HG02763 (cell line): ENCODE results near the gene ELP5.
A peak's percentile ranks its signal among the peaks of the same experiment; 100 is the strongest.
"Not testable (repeated sequence)": the region's sequence is repeated elsewhere in the genome, so short reads cannot be mapped to it uniquely, and the experiment has no call there.

Source experiments
- ATAC-seq: cut with Tn5 transposase; IDR thresholded peaks from one replicate; pipeline ENCODE4 v1.9.1; 2021; ENCODE audit warnings: mild to moderate bottlenecking, moderate library complexity; ENCODE audit not compliant: unreplicated experiment

Gene ELP5

GRCh38 chr17:7235693-7236665, 16.0 kb upstream of the ELP5 start:
- no peak for ATAC-seq

- no peak for ATAC-seq
Measured at GRCh38 chr17:7236808-7237207, 15.2 kb upstream of the ELP5 start.

- ATAC-seq: no peak
Measured at GRCh38 chr17:7237266-7237760, 14.7 kb upstream of the ELP5 start.

GRCh38 chr17:7237761-7238419, 14.1 kb upstream of the ELP5 start:
- no peak for ATAC-seq

- no peak for ATAC-seq
Measured at GRCh38 chr17:7238420-7239090, 13.5 kb upstream of the ELP5 start.

GRCh38 chr17:7239091-7240027, 12.7 kb upstream of the ELP5 start, which contains the start of gene PHF23:
Gene PHF23 (minus strand): TSS chr17:7239457. CDS start chr17:7239279, 178 bp downstream.
- peak; percentile 51 for ATAC-seq

GRCh38 chr17:7240375-7240774, 11.6 kb upstream of the ELP5 start:
- ATAC-seq: no peak

- ATAC-seq: no peak
Measured at GRCh38 chr17:7241090-7241733, 10.8 kb upstream of the ELP5 start.

- peak; percentile 31 for ATAC-seq
Measured at GRCh38 chr17:7241783-7242716, 10.0 kb upstream of the ELP5 start, which contains the start of gene GABARAP. Gene GABARAP (minus strand): TSS chr17:7242449. CDS start chr17:7242330, 119 bp downstream.

- peak; percentile 40 for ATAC-seq
Measured at GRCh38 chr17:7242717-7243452, 9.1 kb upstream of the ELP5 start.

- no peak for ATAC-seq
Measured at GRCh38 chr17:7243453-7243729, 8.6 kb upstream of the ELP5 start.

- not testable (repeated sequence) for ATAC-seq
Measured at GRCh38 chr17:7243838-7244237, 8.2 kb upstream of the ELP5 start.

GRCh38 chr17:7246779-7247178, 5.2 kb upstream of the ELP5 start:
- no peak for ATAC-seq

- no peak for ATAC-seq
Measured at GRCh38 chr17:7248796-7249195, 3.2 kb upstream of the ELP5 start.

- no peak for ATAC-seq
Measured at GRCh38 chr17:7249214-7249613, 2.8 kb upstream of the ELP5 start.

- ATAC-seq: no peak
Measured at GRCh38 chr17:7249830-7250229, 2.2 kb upstream of the ELP5 start.

- no peak for ATAC-seq
Measured at GRCh38 chr17:7250695-7251627, 1.1 kb upstream of the ELP5 start.
